Gastroesophageal sphincter (tissue), 4 donors: ENCODE results near the gene PSMD3. TPM values are rescaled to one million over a fixed set of nuclear protein-coding genes. Genes with fewer than 3 reads are reported as not detected.
"Not testable (repeated sequence)": the region's sequence is repeated elsewhere in the genome, so short reads cannot be mapped to it uniquely, and the experiment has no call there.

ENCODE experiments used
- ATAC-seq: fragments of 150-250 bp; one replicate; pipeline ENCODE4 v1.9.1; 2016; ENCODE audit warnings: mild to moderate bottlenecking, moderate library complexity
- H3K27ac ChIP-seq, 4 donors: fragments of 200-600 bp; sonication (generic) in 3 of 4; 1 replicate in 3 of 4; 2 replicates in 1 of 4; pipeline ENCODE4 v1.5.1; 2016 to 2019
- H3K27me3 ChIP-seq: fragments of 200-600 bp; sonication (generic); one replicate; pipeline ENCODE4 v1.5.1; 2019
- H3K36me3 ChIP-seq, 2 donors: fragments of 200-600 bp; sonication (generic); one replicate each; pipeline ENCODE4 v1.5.1; 2019; ENCODE audit warnings: control low read depth in 1 of 2
- H3K4me1 ChIP-seq, 3 donors: fragments of 200-600 bp; sonication (generic); 1 replicate in 2 of 3; 2 replicates in 1 of 3; pipeline ENCODE4 v1.5.1; 2016 to 2019; ENCODE audit warnings: control low read depth in 2 of 3
- H3K4me3 ChIP-seq, 2 donors: fragments of 200-600 bp; sonication (generic); one replicate each; pipeline ENCODE4 v1.5.1; 2019; ENCODE audit warnings: mild to moderate bottlenecking in 1 of 2, moderate library complexity in 1 of 2
- H3K9me3 ChIP-seq, 3 donors: fragments of 200-600 bp; sonication (generic); one replicate each; pipeline ENCODE4 v1.5.1; 2017 to 2019; ENCODE audit warnings: control low read depth in 2 of 3
- EP300 ChIP-seq: sonication (generic); formaldehyde crosslinking; IDR thresholded peaks from one replicate; pipeline ENCODE4 v1.6.1; 2017; ENCODE audit warnings: antibody characterized with exemption, mild to moderate bottlenecking
- POLR2A ChIP-seq, 2 donors: fragments of 450-650 bp; IDR thresholded peaks; one replicate each; pipeline ENCODE4 v1.6.1; 2017; ENCODE audit warnings: antibody characterized with exemption in 2 of 2, mild to moderate bottlenecking in 2 of 2, moderate library complexity in 1 of 2
- POLR2AphosphoS5 ChIP-seq: sonication (generic); formaldehyde crosslinking; IDR thresholded peaks from one replicate; pipeline ENCODE4 v1.6.1; 2017; ENCODE audit warnings: antibody characterized with exemption
- WGBS, 2 donors: methylation state at CpG; one replicate each; pipeline ENCODE4 v1.1.5; 2018; ENCODE audit warnings: low coverage in 1 of 2; 5-methylcytosine and 5-hydroxymethylcytosine counted together
- total RNA-seq, 4 donors: library from RNA; depleted of rRNA; stranded (reverse); fragments of >200 nt; gene quantifications; one replicate each; pipeline ENCODE4 v1.1.0, GENCODE V29; 2016
- TF ChIP-seq, protein P1 (sequence below), 4 experiments: fragments of 200-600 bp in 2 of 4; fragments of 450-650 bp in 2 of 4; sonication (generic) in 1 of 4; IDR thresholded peaks; one replicate each; pipeline ENCODE4 v1.5.1; 2017 to 2019; ENCODE audit warnings: antibody characterized with exemption in 4 of 4, mild to moderate bottlenecking in 2 of 4, moderate library complexity in 2 of 4

The PSMD3 gene
- total RNA-seq, 4 donors from 2014 or later = 65.1 to 105 (median 78.8) TPM

GRCh38 chr17:39946551-39947330 lies 33.9 kb upstream of the PSMD3 start:
- peaks cover 0 to under 1% (median 0%) of the 10 kb centered on the region in 3 donors for H3K4me1 ChIP-seq
- no peaks in the 10 kb centered on the region for H3K36me3 ChIP-seq
- peaks cover 38% of the 10 kb centered on the region for H3K27me3 ChIP-seq
- TF ChIP-seq POLR2AphosphoS5 = no peak
- TF ChIP-seq POLR2A (IDR thresholded peaks at IDR 0.05) = no peak
- TF ChIP-seq, protein P1, sequence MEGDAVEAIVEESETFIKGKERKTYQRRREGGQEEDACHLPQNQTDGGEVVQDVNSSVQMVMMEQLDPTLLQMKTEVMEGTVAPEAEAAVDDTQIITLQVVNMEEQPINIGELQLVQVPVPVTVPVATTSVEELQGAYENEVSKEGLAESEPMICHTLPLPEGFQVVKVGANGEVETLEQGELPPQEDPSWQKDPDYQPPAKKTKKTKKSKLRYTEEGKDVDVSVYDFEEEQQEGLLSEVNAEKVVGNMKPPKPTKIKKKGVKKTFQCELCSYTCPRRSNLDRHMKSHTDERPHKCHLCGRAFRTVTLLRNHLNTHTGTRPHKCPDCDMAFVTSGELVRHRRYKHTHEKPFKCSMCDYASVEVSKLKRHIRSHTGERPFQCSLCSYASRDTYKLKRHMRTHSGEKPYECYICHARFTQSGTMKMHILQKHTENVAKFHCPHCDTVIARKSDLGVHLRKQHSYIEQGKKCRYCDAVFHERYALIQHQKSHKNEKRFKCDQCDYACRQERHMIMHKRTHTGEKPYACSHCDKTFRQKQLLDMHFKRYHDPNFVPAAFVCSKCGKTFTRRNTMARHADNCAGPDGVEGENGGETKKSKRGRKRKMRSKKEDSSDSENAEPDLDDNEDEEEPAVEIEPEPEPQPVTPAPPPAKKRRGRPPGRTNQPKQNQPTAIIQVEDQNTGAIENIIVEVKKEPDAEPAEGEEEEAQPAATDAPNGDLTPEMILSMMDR (IDR thresholded peaks at IDR 0.05) = no peak
- no peak for TF ChIP-seq EP300
- WGBS, 2 donors = 37 to 100% methylated on average over 1 to 3 of the region's 15 CpGs
- H3K9me3 ChIP-seq = no peaks in the 10 kb centered on the region
- no peak overlapping the region for H3K4me3 ChIP-seq
- no peak overlapping the region for H3K27ac ChIP-seq
- ATAC-seq = no peak

DNA sequence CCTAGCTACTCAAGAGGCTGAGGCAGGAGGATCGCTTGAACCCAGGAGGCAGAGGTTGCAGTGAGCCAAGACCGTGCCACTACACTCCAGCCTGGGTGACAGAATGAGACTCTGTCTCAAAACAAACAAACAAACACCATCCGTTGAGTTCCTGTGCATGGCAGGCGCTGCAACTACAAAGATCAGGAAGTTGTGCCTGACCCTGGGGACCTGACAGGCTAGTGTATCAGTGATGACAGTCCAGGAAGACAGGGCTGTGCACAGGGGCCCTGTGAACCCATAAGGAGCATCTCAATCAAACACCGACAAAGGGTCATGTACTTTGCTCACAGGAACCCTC lies 32.1 kb upstream of the PSMD3 start:
- peaks cover 0 to 13% (median 0%) of the 10 kb centered on the region in 3 donors for H3K4me1 ChIP-seq
- ATAC-seq, H3K9me3 ChIP-seq, H3K27ac ChIP-seq, H3K36me3 ChIP-seq, H3K4me3 ChIP-seq: not testable (repeated sequence)
- peaks cover 21% of the 10 kb centered on the region for H3K27me3 ChIP-seq
- 71 to 100% methylated on average over 2 to 4 of the region's 5 CpGs for WGBS, 2 donors

- WGBS, 2 donors = 74 to 82% methylated on average over 2 of the region's 2 CpGs
- no peak for TF ChIP-seq EP300
- no peak for TF ChIP-seq POLR2AphosphoS5
- no peak for TF ChIP-seq POLR2A (IDR thresholded peaks at IDR 0.05)
- TF ChIP-seq, protein P1 (IDR thresholded peaks at IDR 0.05) = no peak
- ATAC-seq = no peak
Observed at GRCh38 chr17:39949028-39949427, 31.6 kb upstream of the PSMD3 start.

GRCh38 chr17:39950871-39951348 lies 29.7 kb upstream of the PSMD3 start:
- Histone ChIP-seq H3K27me3 (no peaks in the 10 kb centered on the region), H3K4me1 (peaks cover 0 to 16% (median 0%) of the 10 kb centered on the region in 3 donors), H3K4me3 (no peak overlapping the region), H3K27ac (no peak overlapping the region), H3K9me3 (no peaks in the 10 kb centered on the region), H3K36me3 (no peaks in the 10 kb centered on the region)
- TF ChIP-seq POLR2A (IDR thresholded peaks at IDR 0.05) (no peak), EP300 (no peak), POLR2AphosphoS5 (no peak)
- TF ChIP-seq, protein P1 (IDR thresholded peaks at IDR 0.05) = no peak
- 41 to 52% methylated on average over 2 to 3 of the region's 5 CpGs for WGBS, 2 donors
- ATAC-seq = no peak

More at GRCh38 chr17:39949028-39949427, 31.6 kb upstream of the PSMD3 start:
- H3K4me1 ChIP-seq = peaks cover 0 to 16% (median 0%) of the 10 kb centered on the region in 3 donors
- no peaks in the 10 kb centered on the region for H3K9me3 ChIP-seq
- no peak overlapping the region for H3K4me3 ChIP-seq
- H3K27ac ChIP-seq = no peak overlapping the region
- H3K27me3 ChIP-seq = peaks cover 16% of the 10 kb centered on the region
- no peaks in the 10 kb centered on the region for H3K36me3 ChIP-seq

- TF ChIP-seq EP300 (no peak), POLR2AphosphoS5 (no peak), POLR2A (IDR thresholded peaks at IDR 0.05) (no peak)
- TF ChIP-seq, protein P1 (IDR thresholded peaks at IDR 0.05) = no peak
- WGBS, 2 donors = 61 to 88% methylated on average over 4 to 10 of the region's 22 CpGs
- Histone ChIP-seq H3K4me3 (peak overlapping the region in 1 of 2 donors; percentile 49), H3K36me3 (no peaks in the 10 kb centered on the region), H3K9me3 (no peaks in the 10 kb centered on the region), H3K4me1 (peaks cover 0 to 16% (median 0%) of the 10 kb centered on the region in 3 donors), H3K27me3 (no peaks in the 10 kb centered on the region), H3K27ac (peak overlapping the region in 3 of 4 donors; percentile 49 to 70 (median 65))
- no peak for ATAC-seq
Observed at GRCh38 chr17:39951924-39952679, 28.5 kb upstream of the PSMD3 start.
